Stomach (tissue), 4 donors: Measurements from ENCODE around the gene NQO1.

ENCODE experiments used
- POLR2A ChIP-seq, 4 donors: fragments of 450-650 bp; IDR thresholded peaks; one replicate each; pipeline ENCODE4 v1.6.1; 2016; ENCODE audit warnings: antibody characterized with exemption in 4 of 4, control low read depth in 2 of 4, mild to moderate bottlenecking in 1 of 4, moderate library complexity in 1 of 4
- POLR2AphosphoS5 ChIP-seq, 3 donors: sonication (generic); formaldehyde crosslinking; IDR thresholded peaks; one replicate each; pipeline ENCODE4 v1.6.1; 2016; ENCODE audit warnings: antibody characterized with exemption in 3 of 3
- TF ChIP-seq, protein P1 (sequence below), 7 experiments: fragments of 450-650 bp in 4 of 7; fragments of 200-600 bp in 3 of 7; sonication (generic) in 3 of 7; IDR thresholded peaks; one replicate each; pipeline ENCODE4 v1.5.1; 2016 to 2019; ENCODE audit warnings: antibody characterized with exemption in 7 of 7, control low read depth in 2 of 7, mild to moderate bottlenecking in 1 of 7

DNA sequence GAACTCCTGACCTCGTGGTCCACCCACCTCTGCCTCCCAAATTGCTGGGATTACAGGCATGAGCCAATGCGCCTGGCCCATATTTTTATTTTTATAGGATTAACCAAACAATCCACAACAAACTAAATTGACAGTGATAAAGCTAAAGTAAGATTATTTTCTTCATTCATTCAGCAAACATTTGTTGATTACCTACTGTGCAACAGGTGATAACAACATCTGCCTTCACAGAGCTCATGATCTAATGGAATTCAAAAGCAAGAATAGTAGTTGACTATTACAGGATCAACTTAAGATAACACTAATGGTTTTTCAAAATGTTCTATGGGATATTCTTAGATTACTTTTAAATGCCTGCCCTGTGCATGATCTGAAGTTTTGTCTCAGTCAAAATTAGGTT is 37.8 kb downstream of the NQO1 start:
- no peak for TF ChIP-seq POLR2A (IDR thresholded peaks at IDR 0.05)
- TF ChIP-seq, protein P1, sequence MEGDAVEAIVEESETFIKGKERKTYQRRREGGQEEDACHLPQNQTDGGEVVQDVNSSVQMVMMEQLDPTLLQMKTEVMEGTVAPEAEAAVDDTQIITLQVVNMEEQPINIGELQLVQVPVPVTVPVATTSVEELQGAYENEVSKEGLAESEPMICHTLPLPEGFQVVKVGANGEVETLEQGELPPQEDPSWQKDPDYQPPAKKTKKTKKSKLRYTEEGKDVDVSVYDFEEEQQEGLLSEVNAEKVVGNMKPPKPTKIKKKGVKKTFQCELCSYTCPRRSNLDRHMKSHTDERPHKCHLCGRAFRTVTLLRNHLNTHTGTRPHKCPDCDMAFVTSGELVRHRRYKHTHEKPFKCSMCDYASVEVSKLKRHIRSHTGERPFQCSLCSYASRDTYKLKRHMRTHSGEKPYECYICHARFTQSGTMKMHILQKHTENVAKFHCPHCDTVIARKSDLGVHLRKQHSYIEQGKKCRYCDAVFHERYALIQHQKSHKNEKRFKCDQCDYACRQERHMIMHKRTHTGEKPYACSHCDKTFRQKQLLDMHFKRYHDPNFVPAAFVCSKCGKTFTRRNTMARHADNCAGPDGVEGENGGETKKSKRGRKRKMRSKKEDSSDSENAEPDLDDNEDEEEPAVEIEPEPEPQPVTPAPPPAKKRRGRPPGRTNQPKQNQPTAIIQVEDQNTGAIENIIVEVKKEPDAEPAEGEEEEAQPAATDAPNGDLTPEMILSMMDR (IDR thresholded peaks at IDR 0.05) = no peak
- TF ChIP-seq POLR2AphosphoS5 (IDR thresholded peaks at IDR 0.05) = no peak
